Stimulated activated CD4-positive, alpha-beta T cell treated with anti-CD3 and anti-CD28 coated beads, Interleukin-15, amount 100 ng/mL, for 48 hours (primary cell): Measurements from ENCODE around the gene CC2D1B.

ENCODE experiments used
- DNase-seq, 2 donors: peaks; one replicate each; pipeline ENCODE4 v3.0.0-alpha.2; 2020; ENCODE audit warnings: low read depth in 2 of 2

CC2D1B gene

DNA sequence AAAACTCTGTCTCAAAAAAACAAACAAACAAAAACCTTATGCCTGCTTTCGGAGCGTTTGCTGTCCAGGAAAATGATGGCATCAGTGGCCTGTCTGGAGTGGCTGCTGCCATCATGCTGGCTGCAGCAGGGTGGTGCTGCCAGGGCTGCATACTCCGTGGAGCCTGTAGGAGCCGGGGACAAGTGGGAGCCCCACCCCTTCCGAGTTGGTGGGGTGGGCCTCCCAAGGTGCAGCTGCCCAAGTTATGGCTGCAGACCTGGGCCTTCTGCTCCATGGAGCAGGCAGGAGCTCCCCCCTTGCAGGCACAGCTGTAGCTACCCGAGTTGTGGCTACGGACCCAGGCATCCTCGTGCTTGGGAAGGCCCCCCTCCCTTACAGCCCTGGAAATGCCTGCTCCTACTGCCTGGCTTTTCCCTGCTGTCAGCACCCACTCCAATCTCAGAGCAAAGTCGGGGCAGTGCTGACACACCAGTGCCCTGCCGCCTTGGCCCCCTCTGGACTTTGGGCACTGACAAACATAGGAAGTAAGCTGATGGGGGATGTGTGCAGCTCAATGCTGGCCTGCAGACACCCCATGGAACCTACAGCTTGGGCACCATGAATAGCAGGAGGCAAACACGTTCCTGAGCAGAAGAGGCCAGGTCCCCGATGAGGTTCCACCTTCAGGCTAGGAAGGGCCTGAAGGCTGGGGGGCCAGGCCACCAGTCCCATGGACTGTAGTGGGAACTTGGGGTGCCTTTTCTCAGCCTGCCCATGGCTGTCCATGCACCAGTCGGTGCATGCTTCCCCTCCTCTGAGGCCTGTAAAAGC, 60.4 kb downstream of the CC2D1B start:
- DNase-seq: no peak
